NCI-H1930 (cell line): ENCODE results near the gene REX1BD.
"Not testable (repeated sequence)": the region's sequence is repeated elsewhere in the genome, so short reads cannot be mapped to it uniquely, and the experiment has no call there.

ENCODE experiments used
- DNase-seq, 2 experiments: peaks; one replicate each; lab custom pipeline; 2025; lab: John Stamatoyannopoulos, UW

The REX1BD gene

GRCh38 chr19:18588611-18589379, at the start of gene REX1BD:
TSS of gene REX1BD (plus strand) at chr19:18588798. CDS start at chr19:18588802, 4 bp downstream.
- DNase-seq, result peak; percentile 61 to 74

- no peak for DNase-seq
Measured at GRCh38 chr19:18539372-18539771, 49.2 kb upstream of the REX1BD start.

GRCh38 chr19:18540200-18540599, 48.4 kb upstream of the REX1BD start:
- not testable (repeated sequence) for DNase-seq

GRCh38 chr19:18541258-18541991, 47.2 kb upstream of the REX1BD start:
- no peak for DNase-seq

GRCh38 chr19:18541992-18542940, 46.3 kb upstream of the REX1BD start:
- DNase-seq, result no peak

GRCh38 chr19:18542941-18543813, 45.4 kb upstream of the REX1BD start, which contains the start of gene FKBP8:
TSS of gene FKBP8 (minus strand) at chr19:18543573. CDS start at chr19:18541970, 1,603 bp downstream.
- DNase-seq, result peak; percentile 58 to 81

GRCh38 chr19:18543814-18544475, 44.7 kb upstream of the REX1BD start:
- DNase-seq, result peak; percentile 21 to 31

- DNase-seq, result no peak
Measured at GRCh38 chr19:18551631-18552030, 37.0 kb upstream of the REX1BD start.

GRCh38 chr19:18557411-18558201, 31.0 kb upstream of the REX1BD start, which contains the start of gene KXD1:
TSS of gene KXD1 (plus strand) at chr19:18557870. CDS start at chr19:18562057, 4,187 bp downstream.
- DNase-seq, result peak; percentile 87

- DNase-seq, result no peak
Measured at GRCh38 chr19:18558202-18558555, 30.4 kb upstream of the REX1BD start.

- DNase-seq, result no peak
Measured at GRCh38 chr19:18558604-18559003, 30.0 kb upstream of the REX1BD start.

- no peak for DNase-seq
Measured at GRCh38 chr19:18559685-18560084, 28.9 kb upstream of the REX1BD start.

- DNase-seq, result no peak
Measured at GRCh38 chr19:18562086-18562485, 26.5 kb upstream of the REX1BD start.

GRCh38 chr19:18566953-18567352, 21.6 kb upstream of the REX1BD start:
- no peak for DNase-seq

GRCh38 chr19:18568367-18568766, 20.2 kb upstream of the REX1BD start:
- no peak for DNase-seq

- DNase-seq, result peak; percentile 90 to 94
Measured at GRCh38 chr19:18571564-18572344, 16.8 kb upstream of the REX1BD start, which contains the start of gene UBA52. TSS of gene UBA52 (plus strand) at chr19:18571857. CDS start at chr19:18573301, 1,444 bp downstream.

- DNase-seq, result no peak
Measured at GRCh38 chr19:18574691-18575291, 13.8 kb upstream of the REX1BD start.

- no peak for DNase-seq
Measured at GRCh38 chr19:18576383-18576782, 12.2 kb upstream of the REX1BD start.
